HG02610 (cell line): ENCODE data around the gene ALG14.
"Not testable (repeated sequence)": the region's sequence is repeated elsewhere in the genome, so short reads cannot be mapped to it uniquely, and the experiment has no call there.

Experiments used
- ATAC-seq: cut with Tn5 transposase; IDR thresholded peaks from one replicate; pipeline ENCODE4 v1.9.1; 2021; ENCODE audit warnings: mild to moderate bottlenecking, moderate library complexity; ENCODE audit not compliant: unreplicated experiment

The ALG14 gene

DNA sequence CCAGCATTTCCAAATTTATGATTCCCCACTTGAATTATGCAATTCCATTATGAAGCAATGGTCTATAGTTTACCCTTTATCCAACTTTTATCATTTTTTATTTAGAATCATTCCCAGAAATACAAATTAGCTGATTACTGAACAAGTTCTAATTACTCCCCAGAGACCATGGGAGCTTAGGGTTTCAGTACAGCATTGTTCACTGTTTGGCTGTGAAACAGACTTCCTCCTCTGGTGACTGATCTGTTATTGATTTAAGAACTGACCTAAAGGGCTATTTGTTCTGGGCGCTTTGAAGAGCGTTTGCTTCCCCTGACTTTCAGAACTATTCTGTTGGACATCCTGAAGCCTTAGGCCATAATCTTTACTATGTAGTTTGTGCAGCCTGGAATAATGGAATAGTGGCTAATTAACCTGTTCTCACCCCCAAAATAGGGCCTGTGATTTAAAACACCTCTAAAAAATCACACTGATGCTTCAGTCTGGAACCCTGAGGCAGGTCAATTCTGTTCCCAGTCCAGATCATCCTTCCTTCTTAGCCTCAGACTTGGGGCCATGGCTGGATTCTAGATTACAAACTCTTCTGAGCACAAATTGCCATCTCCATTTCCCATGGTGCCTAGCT, 58.7 kb downstream of the ALG14 start:
- ATAC-seq, result no peak

DNA sequence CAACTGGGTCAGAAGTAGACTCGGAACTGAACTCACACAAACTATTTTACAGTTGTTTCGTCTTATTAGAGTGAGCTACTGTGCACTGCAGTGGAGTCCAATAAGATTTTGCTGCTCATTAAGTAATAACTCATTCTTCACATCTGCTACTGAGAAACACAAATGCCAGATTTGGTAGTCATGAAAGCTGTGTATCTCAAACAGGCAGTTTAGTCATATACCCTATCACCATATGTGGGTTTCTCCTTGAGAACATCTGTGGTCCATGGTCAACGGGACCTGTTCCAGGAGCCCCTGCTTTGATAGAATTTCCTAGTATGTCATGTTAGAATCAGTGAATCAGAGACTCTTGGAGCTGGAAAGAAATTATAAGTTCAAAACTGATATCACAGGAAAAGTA, 60.4 kb downstream of the ALG14 start:
- ATAC-seq, result no peak

DNA sequence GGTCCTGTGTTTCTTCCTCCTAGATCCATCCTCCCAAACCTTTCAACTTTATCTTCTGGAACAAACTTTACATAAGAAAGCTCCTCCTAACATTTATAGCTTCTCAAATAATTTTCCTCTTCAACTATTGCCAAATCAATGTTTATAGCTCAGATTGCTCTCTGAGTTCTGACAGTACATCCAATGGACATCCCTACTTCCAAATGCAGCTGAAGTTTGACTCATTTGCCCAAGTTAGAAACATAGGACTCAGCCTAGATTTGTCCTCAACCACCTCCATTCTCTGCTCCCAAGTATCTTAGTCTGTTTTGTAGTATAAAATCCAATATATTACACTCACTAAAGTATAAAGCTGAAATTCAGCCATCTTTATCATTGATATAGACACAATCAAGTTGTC, 62.6 kb downstream of the ALG14 start:
- no peak for ATAC-seq

DNA sequence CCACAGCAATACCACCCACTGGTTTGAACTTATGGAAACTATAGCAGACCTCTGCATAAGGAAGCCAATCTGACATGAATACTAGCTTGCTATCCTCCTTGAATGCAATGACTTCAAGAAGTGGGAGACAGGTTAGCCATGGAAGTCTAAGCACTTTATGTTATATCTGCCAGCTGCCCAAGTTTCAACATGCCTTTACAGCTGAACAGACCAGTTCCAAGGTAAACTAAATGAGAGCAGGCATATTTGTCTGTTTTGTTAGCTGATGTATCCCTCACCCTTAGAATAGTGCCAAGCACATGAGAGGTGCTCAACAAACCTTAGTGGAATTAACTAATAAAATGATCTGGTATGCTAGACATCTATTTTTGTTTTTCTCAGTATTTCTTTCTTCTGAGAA, 65.1 kb downstream of the ALG14 start:
- ATAC-seq, result no peak

DNA sequence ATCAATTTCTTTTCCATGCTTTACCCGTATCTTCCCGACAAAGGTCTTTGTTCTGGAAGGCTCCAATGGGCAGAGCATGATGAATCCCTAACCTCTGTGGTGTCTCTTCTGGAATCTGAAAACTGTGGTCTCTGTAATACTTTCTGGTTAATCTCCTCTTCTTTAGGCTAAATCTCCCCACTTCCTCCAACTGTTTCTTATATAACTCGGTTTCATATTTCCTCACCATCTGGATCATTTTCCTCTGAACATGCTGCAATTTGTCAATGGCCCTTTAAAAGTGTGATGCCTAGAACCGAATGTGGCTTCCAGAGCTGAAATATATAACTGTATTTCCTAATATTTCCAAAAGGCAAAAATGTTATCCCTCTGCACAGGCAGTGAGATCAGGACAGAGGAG, 66.1 kb downstream of the ALG14 start:
- no peak for ATAC-seq

DNA sequence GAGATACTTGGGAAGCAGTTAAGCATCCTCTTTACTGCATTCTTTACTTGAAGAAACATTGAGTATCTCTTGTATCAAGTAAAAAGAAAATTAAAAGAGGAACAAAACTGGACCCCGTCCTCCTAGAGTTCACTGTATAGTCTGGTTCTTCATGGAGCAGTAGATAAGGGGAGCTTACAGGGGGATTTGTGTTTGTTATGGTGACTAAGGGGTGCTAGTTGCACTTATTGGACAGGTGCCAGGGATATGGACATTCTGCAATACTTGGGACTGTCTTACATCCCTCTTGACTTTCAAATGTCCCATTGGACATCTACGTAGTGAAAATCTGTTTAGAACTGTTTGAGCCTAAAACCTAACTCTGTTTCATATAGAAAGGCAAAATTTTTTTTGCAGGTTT, 67.2 kb downstream of the ALG14 start:
- no peak for ATAC-seq

DNA sequence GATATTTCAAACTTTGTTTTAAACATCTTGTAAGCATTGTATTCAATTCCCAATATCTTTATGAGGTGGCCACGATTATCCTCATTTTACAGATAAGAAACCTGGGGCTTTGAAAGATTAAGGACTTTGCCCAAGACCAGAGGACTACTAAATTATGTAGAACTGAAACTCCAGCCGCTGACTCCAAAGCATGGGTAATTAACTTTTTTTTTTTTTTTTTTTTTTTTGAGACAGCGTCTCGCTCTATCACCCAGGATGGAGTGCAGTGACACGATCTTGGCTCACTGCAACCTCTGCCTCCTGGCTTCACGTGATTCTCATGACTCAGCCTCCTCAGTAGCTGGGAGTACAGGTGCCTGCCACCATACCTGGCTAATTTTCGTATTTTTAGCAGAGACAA, 68.7 kb downstream of the ALG14 start:
- ATAC-seq, result no peak

DNA sequence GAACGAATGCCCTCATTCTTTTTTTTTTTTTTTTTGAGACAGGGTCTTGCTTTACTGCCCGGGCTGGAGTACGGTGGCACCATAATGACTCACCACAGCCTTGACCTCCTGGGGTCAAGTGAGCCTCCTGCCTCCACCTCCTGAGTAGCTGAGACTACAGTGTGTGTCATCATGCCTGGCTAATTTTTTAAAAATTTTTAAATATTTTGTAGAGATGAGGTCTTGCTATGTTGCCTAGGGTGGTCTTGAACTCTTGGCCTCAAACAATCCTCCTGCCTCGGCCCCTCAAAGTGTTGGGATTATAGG, 69.4 kb downstream of the ALG14 start:
- ATAC-seq, result no peak

DNA sequence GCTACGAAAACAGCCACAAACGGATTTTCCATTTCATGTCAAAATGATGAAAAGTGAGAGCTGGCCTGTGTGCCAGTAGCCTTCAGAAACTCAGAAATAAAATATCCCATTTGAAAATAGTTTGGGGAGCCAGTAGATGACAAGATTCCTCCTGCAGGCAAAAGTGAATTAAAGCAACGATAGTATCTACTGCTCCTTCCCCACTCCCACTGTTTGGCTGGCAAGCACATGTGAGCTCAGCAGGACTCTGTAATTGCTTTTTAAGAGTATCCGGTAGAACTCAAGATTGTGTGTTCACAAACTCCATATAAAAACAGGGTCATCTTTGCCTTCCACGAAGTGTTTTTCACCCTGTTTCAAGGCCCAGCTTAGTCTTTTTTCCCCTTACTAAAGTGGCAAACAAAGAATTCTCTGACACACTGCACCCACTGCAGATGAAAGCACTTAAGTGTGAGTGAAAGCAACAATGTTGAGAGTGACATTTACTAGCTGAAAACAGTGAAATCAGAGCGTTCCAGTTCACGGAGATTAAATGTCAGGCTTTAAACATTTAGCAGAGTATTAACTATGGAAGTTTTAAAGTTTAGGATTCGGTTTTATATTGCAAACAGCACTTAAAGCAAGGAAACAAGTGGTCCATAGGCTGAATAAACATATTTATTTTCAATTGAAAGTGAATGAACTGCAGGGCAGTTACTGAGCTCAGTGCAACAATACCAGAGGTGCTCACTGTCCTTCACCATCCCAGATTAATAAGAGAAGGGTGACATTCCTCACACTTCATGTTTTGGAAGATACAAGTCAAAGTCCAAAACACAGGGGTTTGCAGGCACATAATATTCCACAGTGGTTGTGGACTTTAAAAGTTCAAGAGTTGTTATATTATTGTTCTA, 70.0 kb downstream of the ALG14 start:
- ATAC-seq, result no peak

DNA sequence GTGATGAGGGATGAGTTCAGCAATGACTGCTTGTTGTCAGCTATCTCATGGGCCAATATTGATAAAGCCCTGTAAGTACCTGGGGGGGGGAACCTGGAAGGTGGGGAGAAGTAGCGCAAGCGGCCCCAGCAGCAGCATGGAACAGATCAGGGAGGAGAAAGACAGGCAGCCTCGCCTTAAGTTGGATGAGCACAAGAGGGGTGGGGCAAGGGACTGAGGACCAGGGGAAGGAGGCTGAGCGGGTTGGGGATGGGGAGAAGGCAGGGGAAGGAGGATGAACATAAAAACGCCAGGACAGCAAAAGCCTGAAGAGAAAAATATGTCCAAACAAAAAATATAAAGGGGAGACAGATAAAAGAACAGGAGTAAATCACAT, 70.6 kb downstream of the ALG14 start:
- no peak for ATAC-seq

DNA sequence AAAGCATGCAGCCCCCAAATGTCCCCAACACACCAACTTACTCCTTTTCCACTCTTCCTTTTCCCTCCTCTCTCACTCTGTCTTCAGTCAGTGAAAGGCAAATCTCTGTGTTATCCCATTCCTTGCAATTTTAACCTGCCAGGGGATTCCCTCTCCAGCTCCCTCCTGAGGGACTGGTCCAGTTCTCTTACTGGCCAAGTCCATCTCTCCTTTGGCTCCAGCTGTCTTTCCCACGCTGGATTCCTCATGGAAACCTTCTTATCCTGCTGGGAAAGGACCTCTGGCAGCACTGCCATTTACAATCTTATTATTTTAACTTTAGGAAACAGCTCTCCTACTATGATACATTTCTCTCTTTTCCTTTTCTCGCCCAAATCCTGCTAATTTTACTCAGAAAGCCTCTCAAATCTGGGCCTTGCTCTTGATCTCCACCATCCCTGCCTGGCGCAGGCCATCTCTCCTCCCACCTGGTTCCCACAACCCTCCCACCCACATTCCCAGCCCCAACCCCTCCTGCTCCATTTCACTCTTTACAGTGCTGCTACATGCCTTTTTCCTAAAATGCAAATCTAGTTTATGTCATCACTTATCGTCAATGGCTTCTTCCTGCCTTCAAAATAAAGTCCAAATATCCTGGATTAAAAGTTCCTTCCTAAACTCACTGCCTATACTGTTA, 73.2 kb downstream of the ALG14 start:
- no peak for ATAC-seq

DNA sequence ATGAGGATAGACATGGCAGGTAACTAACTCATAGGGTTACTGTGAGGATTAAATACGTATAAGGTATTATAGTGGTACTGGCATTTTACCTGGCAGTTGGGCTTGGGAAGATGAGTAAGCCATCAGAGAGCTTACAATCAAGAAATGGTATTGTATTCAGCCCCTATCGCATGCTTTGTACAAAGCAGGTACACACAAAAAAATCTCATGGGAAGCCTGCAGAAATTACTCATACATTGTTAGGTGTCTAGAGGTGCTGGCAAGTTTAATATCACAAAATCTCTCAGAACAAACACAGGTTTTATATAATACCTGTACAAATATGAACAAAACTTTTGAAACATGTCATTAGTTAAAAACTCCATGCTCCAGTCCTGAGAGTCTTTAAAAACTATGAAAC, 74.0 kb downstream of the ALG14 start:
- ATAC-seq, result no peak

DNA sequence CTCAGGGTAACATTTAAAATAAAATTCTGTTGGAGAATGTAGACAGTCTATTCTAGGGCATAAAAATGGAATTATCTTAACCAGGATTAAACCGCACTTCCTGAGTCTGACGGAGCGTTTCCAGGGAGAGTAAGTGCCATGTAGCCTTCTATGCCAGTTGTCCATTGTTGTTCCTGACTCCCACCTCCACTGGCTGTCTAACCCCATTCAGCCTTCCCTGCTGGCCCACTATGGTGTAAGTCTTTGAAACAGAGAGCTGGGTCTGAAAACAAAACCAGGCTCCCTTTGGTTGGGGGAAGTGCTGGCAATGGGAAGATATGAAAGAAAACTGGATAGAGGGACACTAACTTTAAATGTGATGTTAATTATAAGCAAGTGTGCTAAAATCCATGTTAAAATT, 74.6 kb downstream of the ALG14 start:
- no peak for ATAC-seq

DNA sequence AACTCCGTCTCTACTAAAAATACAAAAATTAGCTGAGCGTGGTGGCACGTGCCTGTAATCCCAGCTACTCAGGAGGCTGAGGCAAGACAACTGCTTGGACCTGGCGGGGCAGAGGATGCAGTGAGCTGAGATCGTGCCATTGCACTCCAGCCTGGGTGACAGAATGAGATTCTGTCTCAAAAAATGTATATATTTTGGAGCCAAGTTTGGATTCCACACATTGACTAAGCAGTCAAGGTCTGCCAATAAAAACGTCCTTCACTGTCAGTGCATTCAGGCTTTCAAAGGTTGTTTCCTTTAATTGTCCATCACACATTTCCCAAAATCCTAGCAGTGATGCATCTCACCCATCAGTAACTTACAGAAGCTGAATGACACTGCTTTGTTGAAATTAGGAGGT, 77.2 kb downstream of the ALG14 start:
- not testable (repeated sequence) for ATAC-seq

DNA sequence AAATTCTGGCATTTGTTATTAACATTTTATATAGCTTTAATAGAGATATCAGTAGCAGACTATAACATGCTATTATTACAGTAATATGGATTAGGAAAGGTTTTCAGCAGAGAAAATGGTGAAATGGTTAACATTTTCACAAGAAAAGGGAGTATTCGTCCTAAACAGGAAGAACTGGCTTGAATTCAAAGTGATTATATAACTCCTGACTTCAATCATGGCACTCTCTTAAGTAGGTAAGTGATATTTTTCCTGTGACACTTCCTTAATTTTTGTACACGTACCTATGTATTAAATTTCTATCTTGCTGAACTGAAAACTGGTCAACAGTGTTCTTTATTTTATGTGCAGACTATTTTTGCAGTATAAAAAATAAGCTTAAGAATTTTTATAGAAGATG, 77.9 kb downstream of the ALG14 start:
- no peak for ATAC-seq

DNA sequence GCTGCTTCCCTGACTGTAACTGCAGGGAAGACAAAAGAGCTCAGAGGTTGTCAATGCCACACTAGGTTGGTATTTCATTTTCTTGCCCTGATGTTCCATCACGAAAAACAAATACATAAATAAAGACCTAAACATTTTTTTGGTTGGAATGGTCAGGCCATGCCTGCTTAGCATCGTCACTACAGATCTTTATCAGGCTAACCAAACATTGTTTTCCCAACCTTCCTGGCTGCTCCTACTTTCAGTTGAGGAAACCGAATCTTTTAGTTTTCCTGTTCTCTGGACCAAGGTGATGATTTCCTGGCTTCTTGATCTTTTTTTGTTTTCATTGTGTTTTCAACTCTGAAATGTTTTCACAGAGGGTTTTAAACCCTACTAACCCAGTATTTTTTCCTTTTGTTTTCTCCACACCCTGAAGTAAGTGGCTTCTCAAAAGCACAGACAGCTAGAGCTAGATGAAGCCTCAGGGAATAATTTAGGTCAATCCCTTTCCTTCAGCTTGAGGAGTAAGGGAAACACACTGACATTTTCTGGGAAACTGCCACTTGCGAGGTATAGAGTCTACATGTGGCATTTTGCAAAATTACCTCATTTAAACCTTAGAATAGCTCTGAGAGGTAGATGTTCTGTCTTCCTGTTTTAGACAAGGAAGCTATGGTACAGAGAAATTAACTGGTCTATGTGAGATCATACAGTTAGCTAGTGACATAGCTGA, 78.7 kb downstream of the ALG14 start:
- ATAC-seq, result no peak

DNA sequence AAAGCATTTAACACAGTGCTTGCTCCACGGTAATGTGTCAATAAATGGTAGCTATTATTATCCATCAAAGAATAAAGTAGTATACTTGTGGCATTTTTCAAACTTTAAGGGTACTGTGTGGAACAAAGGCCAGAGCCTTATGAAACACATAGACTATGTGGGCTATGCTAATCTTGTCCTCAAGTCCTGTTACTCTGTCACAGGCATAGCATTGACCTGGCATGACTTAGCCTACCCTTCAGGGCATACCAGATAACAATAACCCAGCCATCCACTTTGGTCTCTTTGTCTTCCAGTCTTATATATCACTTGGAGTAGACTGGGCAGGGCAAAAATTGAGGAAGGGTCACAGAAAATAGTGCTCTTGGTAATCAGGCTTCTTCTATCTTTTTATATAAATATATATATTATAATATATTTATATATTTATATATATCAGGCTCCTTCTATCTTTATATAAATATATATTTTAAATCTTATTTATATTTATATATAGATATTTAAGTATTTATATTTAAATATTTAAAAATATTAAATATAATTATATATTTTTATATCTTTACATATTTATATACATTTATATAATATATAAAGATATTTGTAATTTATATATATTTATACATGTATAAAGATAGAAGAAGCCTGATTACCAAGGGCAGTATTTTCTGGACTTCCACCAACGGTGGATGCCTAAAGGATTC, 79.7 kb downstream of the ALG14 start:
- no peak for ATAC-seq

DNA sequence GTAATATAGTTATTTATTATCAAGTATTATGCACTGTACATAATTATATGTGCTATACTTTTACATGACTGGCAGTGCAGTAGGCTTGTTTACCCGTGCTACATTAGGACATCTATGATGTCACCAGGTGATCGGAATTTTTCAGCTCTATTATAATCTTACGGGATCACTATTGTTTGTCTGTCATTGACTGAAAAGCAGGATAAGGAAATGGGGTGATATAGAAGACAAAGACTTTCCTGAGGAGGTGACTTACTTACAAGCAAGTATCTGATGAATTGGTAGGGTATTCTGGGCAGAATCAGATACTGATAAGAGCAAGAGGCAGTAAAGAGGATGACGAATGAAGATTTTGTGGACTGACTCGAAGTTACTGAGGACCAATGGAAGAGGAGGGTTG, 80.6 kb downstream of the ALG14 start:
- no peak for ATAC-seq

DNA sequence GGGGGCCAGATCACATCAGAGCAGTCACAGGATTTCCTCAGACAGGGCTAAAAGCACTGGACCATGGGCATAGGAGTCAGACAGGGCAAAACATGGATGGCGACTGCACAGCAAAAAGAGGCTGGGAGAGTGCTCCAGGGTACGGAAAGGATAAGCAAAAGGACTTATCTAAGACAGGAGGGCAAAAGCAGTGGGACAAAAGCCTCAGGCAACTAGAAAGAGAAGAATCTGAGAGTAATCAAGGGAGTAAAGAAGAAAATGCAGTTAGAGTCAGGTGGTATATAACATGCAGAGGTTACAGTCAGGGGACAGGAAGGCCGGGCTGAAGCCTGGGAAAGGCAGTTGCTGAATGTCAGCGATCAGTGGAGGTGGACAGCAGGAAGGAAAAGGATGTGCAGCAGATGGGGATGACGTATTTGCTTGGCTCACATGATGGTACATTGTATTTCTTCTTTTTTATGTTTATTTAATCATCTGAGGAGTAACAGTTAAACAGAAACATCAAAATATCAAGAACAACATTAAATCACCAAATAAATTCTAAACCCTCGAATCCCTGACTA, 82.8 kb downstream of the ALG14 start:
- ATAC-seq, result no peak

DNA sequence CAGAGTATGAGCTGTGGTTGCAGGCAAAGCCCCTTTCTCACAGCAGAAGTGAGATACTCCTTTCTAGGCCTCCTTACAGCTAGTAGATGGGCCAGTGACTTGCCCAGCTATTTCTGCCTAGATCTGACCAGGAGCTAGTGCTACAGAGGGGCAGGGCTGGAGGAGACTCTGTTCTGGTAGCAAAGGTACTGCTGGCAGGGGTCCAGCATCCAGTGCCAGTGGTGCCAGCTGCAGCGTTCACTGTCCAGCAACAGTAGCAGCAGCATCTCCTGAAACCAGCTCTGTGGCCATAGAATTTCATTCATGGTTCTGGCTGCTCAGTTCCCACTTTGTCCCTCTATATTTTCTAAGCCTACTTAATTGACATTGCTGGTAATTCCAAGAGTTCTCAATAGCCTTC, 83.4 kb downstream of the ALG14 start:
- no peak for ATAC-seq

DNA sequence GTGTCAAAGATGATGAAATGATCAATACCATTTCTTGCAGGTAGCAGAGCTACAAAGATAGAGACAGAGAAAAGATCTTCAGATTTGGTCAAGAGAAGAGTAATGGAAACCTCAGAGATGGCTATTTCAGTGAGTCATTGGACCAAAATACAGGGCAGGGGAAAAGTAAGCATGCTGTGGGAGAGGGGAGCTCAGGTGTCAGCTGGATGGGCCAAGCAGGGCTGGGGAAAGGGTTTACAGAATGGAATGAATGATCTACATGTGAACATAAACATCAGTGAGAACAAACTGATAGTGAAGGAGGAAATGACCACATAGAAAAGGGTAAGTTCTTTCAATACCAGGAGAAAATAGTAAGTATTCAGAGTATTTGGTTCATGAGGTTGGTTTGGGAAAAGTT, 84.4 kb downstream of the ALG14 start:
- ATAC-seq, result no peak
